ENCODE results near the gene ARFGAP3.

ARFGAP3 gene

GRCh38 chr22:42799461-42800405, 57.3 kb downstream of the ARFGAP3 start:
- Histone ChIP-seq H3K9me3 (ENCODE audit: low read length) (no peaks in the 10 kb centered on the region), H3K36me3 (ENCODE audit: insufficient read depth, low read length) (peaks cover 26% of the 10 kb centered on the region), H3K4me3 (ENCODE audit: low read depth in 1 of 2, low read length in 2 of 2) (no peak overlapping the region), H3K27ac (ENCODE audit: low read depth, low read length) (no peak overlapping the region), H3K9ac (ENCODE audit: low read length) (no peak overlapping the region), H3K27me3 (ENCODE audit: control insufficient read depth in 1 of 2, insufficient read depth in 2 of 2, low read length in 2 of 2) (no peaks in the 10 kb centered on the region), H3K4me1 (ENCODE audit: insufficient read depth, low read length) (no peaks in the 10 kb centered on the region)

- Histone ChIP-seq H3K4me1 (ENCODE audit: insufficient read depth, low read length) (no peaks in the 10 kb centered on the region), H3K9me3 (ENCODE audit: low read length) (no peaks in the 10 kb centered on the region), H3K36me3 (ENCODE audit: insufficient read depth, low read length) (peaks cover 26% of the 10 kb centered on the region), H3K4me3 (ENCODE audit: low read depth in 1 of 2, low read length in 2 of 2) (no peak overlapping the region), H3K27me3 (ENCODE audit: control insufficient read depth in 1 of 2, insufficient read depth in 2 of 2, low read length in 2 of 2) (no peaks in the 10 kb centered on the region), H3K27ac (ENCODE audit: low read depth, low read length) (no peak overlapping the region), H3K9ac (ENCODE audit: low read length) (no peak overlapping the region)
These were observed 58.0 kb downstream of the ARFGAP3 start for GRCh38 chr22:42799061-42799460.

GRCh38 chr22:42797011-42797410, 60.1 kb downstream of the ARFGAP3 start:
- H3K9ac ChIP-seq (ENCODE audit: low read length) = no peak overlapping the region
- H3K27me3 ChIP-seq (ENCODE audit: control insufficient read depth in 1 of 2, insufficient read depth in 2 of 2, low read length in 2 of 2) = no peaks in the 10 kb centered on the region
- peaks cover 15% of the 10 kb centered on the region for H3K36me3 ChIP-seq (ENCODE audit: insufficient read depth, low read length)
- H3K27ac ChIP-seq (ENCODE audit: low read depth, low read length) = no peak overlapping the region
- H3K4me1 ChIP-seq (ENCODE audit: insufficient read depth, low read length) = no peaks in the 10 kb centered on the region
- H3K4me3 ChIP-seq (ENCODE audit: low read depth in 1 of 2, low read length in 2 of 2) = no peak overlapping the region
- H3K9me3 ChIP-seq (ENCODE audit: low read length) = no peaks in the 10 kb centered on the region

- H3K27ac ChIP-seq (ENCODE audit: low read depth, low read length) = no peak overlapping the region
- H3K9me3 ChIP-seq (ENCODE audit: low read length) = no peaks in the 10 kb centered on the region
- no peaks in the 10 kb centered on the region for H3K4me1 ChIP-seq (ENCODE audit: insufficient read depth, low read length)
- H3K36me3 ChIP-seq (ENCODE audit: insufficient read depth, low read length) = peaks cover 12% of the 10 kb centered on the region
- H3K9ac ChIP-seq (ENCODE audit: low read length) = no peak overlapping the region
- no peak overlapping the region for H3K4me3 ChIP-seq (ENCODE audit: low read depth in 1 of 2, low read length in 2 of 2)
- H3K27me3 ChIP-seq (ENCODE audit: control insufficient read depth in 1 of 2, insufficient read depth in 2 of 2, low read length in 2 of 2) = no peaks in the 10 kb centered on the region
These were observed 61.0 kb downstream of the ARFGAP3 start for GRCh38 chr22:42796081-42796480.

GRCh38 chr22:42794551-42795510, 62.2 kb downstream of the ARFGAP3 start:
- Histone ChIP-seq H3K27ac (ENCODE audit: low read depth, low read length) (no peak overlapping the region), H3K9me3 (ENCODE audit: low read length) (no peaks in the 10 kb centered on the region), H3K4me1 (ENCODE audit: insufficient read depth, low read length) (no peaks in the 10 kb centered on the region), H3K36me3 (ENCODE audit: insufficient read depth, low read length) (peaks cover 4% of the 10 kb centered on the region), H3K4me3 (ENCODE audit: low read depth in 1 of 2, low read length in 2 of 2) (no peak overlapping the region), H3K27me3 (ENCODE audit: control insufficient read depth in 1 of 2, insufficient read depth in 2 of 2, low read length in 2 of 2) (no peaks in the 10 kb centered on the region), H3K9ac (ENCODE audit: low read length) (no peak overlapping the region)

GRCh38 chr22:42793848-42794405, 63.1 kb downstream of the ARFGAP3 start:
- Histone ChIP-seq H3K27me3 (ENCODE audit: control insufficient read depth in 1 of 2, insufficient read depth in 2 of 2, low read length in 2 of 2) (no peaks in the 10 kb centered on the region), H3K27ac (ENCODE audit: low read depth, low read length) (no peak overlapping the region)

GRCh38 chr22:42792909-42793847, 63.9 kb downstream of the ARFGAP3 start:
- no peaks in the 10 kb centered on the region for H3K27me3 ChIP-seq (ENCODE audit: control insufficient read depth in 1 of 2, insufficient read depth in 2 of 2, low read length in 2 of 2)
- H3K9ac ChIP-seq (ENCODE audit: low read length) = no peak overlapping the region
- H3K4me1 ChIP-seq (ENCODE audit: insufficient read depth, low read length) = no peaks in the 10 kb centered on the region
- H3K9me3 ChIP-seq (ENCODE audit: low read length) = no peaks in the 10 kb centered on the region
- peaks cover 4% of the 10 kb centered on the region for H3K36me3 ChIP-seq (ENCODE audit: insufficient read depth, low read length)
- H3K4me3 ChIP-seq (ENCODE audit: low read depth in 1 of 2, low read length in 2 of 2) = no peak overlapping the region
- no peak overlapping the region for H3K27ac ChIP-seq (ENCODE audit: low read depth, low read length)

More at GRCh38 chr22:42793848-42794405, 63.1 kb downstream of the ARFGAP3 start:
- Histone ChIP-seq H3K9me3 (ENCODE audit: low read length) (no peaks in the 10 kb centered on the region), H3K9ac (ENCODE audit: low read length) (no peak overlapping the region), H3K36me3 (ENCODE audit: insufficient read depth, low read length) (peaks cover 4% of the 10 kb centered on the region), H3K4me3 (ENCODE audit: low read depth in 1 of 2, low read length in 2 of 2) (no peak overlapping the region), H3K4me1 (ENCODE audit: insufficient read depth, low read length) (no peaks in the 10 kb centered on the region)

GRCh38 chr22:42792453-42792908, 64.6 kb downstream of the ARFGAP3 start:
- no peak overlapping the region for H3K4me3 ChIP-seq (ENCODE audit: low read depth in 1 of 2, low read length in 2 of 2)
- peaks cover 4% of the 10 kb centered on the region for H3K36me3 ChIP-seq (ENCODE audit: insufficient read depth, low read length)
- H3K27ac ChIP-seq (ENCODE audit: low read depth, low read length) = no peak overlapping the region
- no peaks in the 10 kb centered on the region for H3K9me3 ChIP-seq (ENCODE audit: low read length)
- H3K9ac ChIP-seq (ENCODE audit: low read length) = no peak overlapping the region
- H3K27me3 ChIP-seq (ENCODE audit: control insufficient read depth in 1 of 2, insufficient read depth in 2 of 2, low read length in 2 of 2) = no peaks in the 10 kb centered on the region
- H3K4me1 ChIP-seq (ENCODE audit: insufficient read depth, low read length) = no peaks in the 10 kb centered on the region

- no peak overlapping the region for H3K4me3 ChIP-seq (ENCODE audit: low read depth in 1 of 2, low read length in 2 of 2)
- H3K27ac ChIP-seq (ENCODE audit: low read depth, low read length) = no peak overlapping the region
- H3K27me3 ChIP-seq (ENCODE audit: control insufficient read depth in 1 of 2, insufficient read depth in 2 of 2, low read length in 2 of 2) = no peaks in the 10 kb centered on the region
- H3K36me3 ChIP-seq (ENCODE audit: insufficient read depth, low read length) = peaks cover 4% of the 10 kb centered on the region
- no peaks in the 10 kb centered on the region for H3K4me1 ChIP-seq (ENCODE audit: insufficient read depth, low read length)
- no peak overlapping the region for H3K9ac ChIP-seq (ENCODE audit: low read length)
- no peaks in the 10 kb centered on the region for H3K9me3 ChIP-seq (ENCODE audit: low read length)
These were observed 65.2 kb downstream of the ARFGAP3 start for GRCh38 chr22:42791721-42792452.

- no peak overlapping the region for H3K4me3 ChIP-seq (ENCODE audit: low read depth in 1 of 2, low read length in 2 of 2)
- no peak overlapping the region for H3K27ac ChIP-seq (ENCODE audit: low read depth, low read length)
- H3K4me1 ChIP-seq (ENCODE audit: insufficient read depth, low read length) = no peaks in the 10 kb centered on the region
- no peak overlapping the region for H3K9ac ChIP-seq (ENCODE audit: low read length)
- H3K27me3 ChIP-seq (ENCODE audit: control insufficient read depth in 1 of 2, insufficient read depth in 2 of 2, low read length in 2 of 2) = no peaks in the 10 kb centered on the region
- H3K9me3 ChIP-seq (ENCODE audit: low read length) = no peaks in the 10 kb centered on the region
- no peaks in the 10 kb centered on the region for H3K36me3 ChIP-seq (ENCODE audit: insufficient read depth, low read length)
These were observed 68.6 kb downstream of the ARFGAP3 start for GRCh38 chr22:42788466-42788865.
